ENCODE results near the gene ALK.

DNA sequence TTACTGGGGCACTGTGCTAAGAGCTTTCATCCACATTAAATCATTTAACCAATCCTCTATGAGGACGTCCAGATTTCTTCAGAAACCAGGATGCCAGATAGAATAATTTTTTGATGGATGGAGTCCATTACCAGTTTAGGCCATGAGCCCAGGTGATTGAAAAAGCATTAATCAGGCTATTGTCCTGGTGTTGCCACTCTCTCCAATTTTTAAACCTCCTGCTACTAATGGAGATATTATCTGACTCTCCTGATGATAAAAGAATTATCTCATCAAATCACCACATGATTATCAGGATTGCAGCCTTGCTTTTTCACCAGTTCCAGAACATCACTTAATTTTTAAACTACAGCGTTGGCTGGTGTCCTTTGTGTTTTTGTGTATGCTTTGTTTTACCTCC, 404.0 kb downstream of the ALK start:
- TF ChIP-seq, protein P1, sequence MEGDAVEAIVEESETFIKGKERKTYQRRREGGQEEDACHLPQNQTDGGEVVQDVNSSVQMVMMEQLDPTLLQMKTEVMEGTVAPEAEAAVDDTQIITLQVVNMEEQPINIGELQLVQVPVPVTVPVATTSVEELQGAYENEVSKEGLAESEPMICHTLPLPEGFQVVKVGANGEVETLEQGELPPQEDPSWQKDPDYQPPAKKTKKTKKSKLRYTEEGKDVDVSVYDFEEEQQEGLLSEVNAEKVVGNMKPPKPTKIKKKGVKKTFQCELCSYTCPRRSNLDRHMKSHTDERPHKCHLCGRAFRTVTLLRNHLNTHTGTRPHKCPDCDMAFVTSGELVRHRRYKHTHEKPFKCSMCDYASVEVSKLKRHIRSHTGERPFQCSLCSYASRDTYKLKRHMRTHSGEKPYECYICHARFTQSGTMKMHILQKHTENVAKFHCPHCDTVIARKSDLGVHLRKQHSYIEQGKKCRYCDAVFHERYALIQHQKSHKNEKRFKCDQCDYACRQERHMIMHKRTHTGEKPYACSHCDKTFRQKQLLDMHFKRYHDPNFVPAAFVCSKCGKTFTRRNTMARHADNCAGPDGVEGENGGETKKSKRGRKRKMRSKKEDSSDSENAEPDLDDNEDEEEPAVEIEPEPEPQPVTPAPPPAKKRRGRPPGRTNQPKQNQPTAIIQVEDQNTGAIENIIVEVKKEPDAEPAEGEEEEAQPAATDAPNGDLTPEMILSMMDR (IDR thresholded peaks at IDR 0.05; ENCODE audit: low read depth, low read length) = no peak
- no peak for TF ChIP-seq EZH2phosphoT487 (IDR thresholded peaks at IDR 0.05; ENCODE audit: low read depth)
